WTC11 (cell line): ENCODE results near the gene KIF6.
"Not testable (repeated sequence)": the region's sequence is repeated elsewhere in the genome, so short reads cannot be mapped to it uniquely, and the experiment has no call there.

Experiments used
- CREM ChIP-seq: sonication (generic); formaldehyde crosslinking; IDR thresholded peaks from 2 replicates; pipeline ENCODE4 v1.8.1; 2022; ENCODE audit warnings: mild to moderate bottlenecking, missing genetic modification reagents, moderate library complexity
- ETV6 ChIP-seq: sonication (generic); formaldehyde crosslinking; IDR thresholded peaks from 2 replicates; pipeline ENCODE4 v1.8.1; 2022; ENCODE audit warnings: mild to moderate bottlenecking, missing genetic modification reagents
- IRF2 ChIP-seq: sonication (generic); formaldehyde crosslinking; IDR thresholded peaks from 2 replicates; pipeline ENCODE4 v1.8.0; 2022; ENCODE audit warnings: low read depth, missing genetic modification reagents, borderline replicate concordance
- NFYB ChIP-seq: sonication (generic); formaldehyde crosslinking; conservative IDR thresholded peaks from 2 replicates; pipeline ENCODE4 v1.8.0; 2022; ENCODE audit warnings: low read depth, missing genetic modification reagents
- TEAD4 ChIP-seq: sonication (generic); formaldehyde crosslinking; IDR thresholded peaks from 2 replicates; pipeline ENCODE4 v1.8.0; 2022; ENCODE audit warnings: mild to moderate bottlenecking, missing genetic modification reagents
- ZNF232 ChIP-seq: sonication (generic); formaldehyde crosslinking; IDR thresholded peaks from 2 replicates; pipeline ENCODE4 v1.8.0; 2022; ENCODE audit warnings: mild to moderate bottlenecking, missing genetic modification reagents
- TF ChIP-seq, protein P1 (sequence below): fragments of 200-600 bp; IDR thresholded peaks from 2 replicates; pipeline ENCODE4 v1.8.0; 2022; ENCODE audit warnings: antibody characterized with exemption
- TF ChIP-seq, protein P2 (sequence below): sonication (generic); formaldehyde crosslinking; conservative IDR thresholded peaks from 2 replicates; pipeline ENCODE4 v1.8.1; 2022; ENCODE audit warnings: mild to moderate bottlenecking, missing genetic modification reagents
- TF ChIP-seq, protein P3 (sequence below): sonication (generic); formaldehyde crosslinking; IDR thresholded peaks from 2 replicates; pipeline ENCODE4 v1.8.1; 2022; ENCODE audit warnings: mild to moderate bottlenecking, missing genetic modification reagents, moderate library complexity, borderline replicate concordance
- TF ChIP-seq, protein P4 (sequence below): sonication (generic); formaldehyde crosslinking; IDR thresholded peaks from 2 replicates; pipeline ENCODE4 v1.8.1; 2022; ENCODE audit warnings: low read depth, mild to moderate bottlenecking, moderate library complexity, missing genetic modification reagents, borderline replicate concordance
- TF ChIP-seq, protein P5 (sequence below): sonication (generic); formaldehyde crosslinking; IDR thresholded peaks from 2 replicates; pipeline ENCODE4 v1.8.0; 2023; ENCODE audit warnings: mild to moderate bottlenecking, missing genetic modification reagents

DNA sequence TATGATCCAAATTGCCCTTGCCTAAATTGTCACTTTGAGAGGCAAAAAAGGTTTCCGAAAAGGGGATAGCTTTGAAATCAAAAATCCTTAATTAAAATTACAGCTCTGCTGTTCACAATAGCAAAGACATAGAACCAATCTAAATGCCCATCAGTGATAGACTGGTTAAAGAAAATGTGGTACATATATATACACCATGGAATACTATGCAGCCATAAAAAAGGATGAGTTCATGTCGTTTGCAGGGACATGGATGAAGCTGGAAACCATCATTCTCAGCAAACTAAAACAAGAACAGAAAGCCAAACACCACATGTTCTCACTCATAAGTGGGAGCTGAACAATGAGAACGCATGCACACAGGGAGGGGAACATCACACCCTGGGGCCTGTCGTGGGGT, 1.9 kb downstream of the KIF6 start:
- TF ChIP-seq, protein P1, sequence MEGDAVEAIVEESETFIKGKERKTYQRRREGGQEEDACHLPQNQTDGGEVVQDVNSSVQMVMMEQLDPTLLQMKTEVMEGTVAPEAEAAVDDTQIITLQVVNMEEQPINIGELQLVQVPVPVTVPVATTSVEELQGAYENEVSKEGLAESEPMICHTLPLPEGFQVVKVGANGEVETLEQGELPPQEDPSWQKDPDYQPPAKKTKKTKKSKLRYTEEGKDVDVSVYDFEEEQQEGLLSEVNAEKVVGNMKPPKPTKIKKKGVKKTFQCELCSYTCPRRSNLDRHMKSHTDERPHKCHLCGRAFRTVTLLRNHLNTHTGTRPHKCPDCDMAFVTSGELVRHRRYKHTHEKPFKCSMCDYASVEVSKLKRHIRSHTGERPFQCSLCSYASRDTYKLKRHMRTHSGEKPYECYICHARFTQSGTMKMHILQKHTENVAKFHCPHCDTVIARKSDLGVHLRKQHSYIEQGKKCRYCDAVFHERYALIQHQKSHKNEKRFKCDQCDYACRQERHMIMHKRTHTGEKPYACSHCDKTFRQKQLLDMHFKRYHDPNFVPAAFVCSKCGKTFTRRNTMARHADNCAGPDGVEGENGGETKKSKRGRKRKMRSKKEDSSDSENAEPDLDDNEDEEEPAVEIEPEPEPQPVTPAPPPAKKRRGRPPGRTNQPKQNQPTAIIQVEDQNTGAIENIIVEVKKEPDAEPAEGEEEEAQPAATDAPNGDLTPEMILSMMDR = not testable (repeated sequence)
- TF ChIP-seq, protein P2, sequence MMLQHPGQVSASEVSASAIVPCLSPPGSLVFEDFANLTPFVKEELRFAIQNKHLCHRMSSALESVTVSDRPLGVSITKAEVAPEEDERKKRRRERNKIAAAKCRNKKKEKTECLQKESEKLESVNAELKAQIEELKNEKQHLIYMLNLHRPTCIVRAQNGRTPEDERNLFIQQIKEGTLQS (CRISPR knock-in tag) = not testable (repeated sequence)
- TF ChIP-seq IRF2 (CRISPR knock-in tag); NFYB; TEAD4 (CRISPR knock-in tag); CREM (CRISPR knock-in tag); ETV6 (CRISPR knock-in tag); ZNF232 (CRISPR knock-in tag): not testable (repeated sequence)
- TF ChIP-seq, protein P3, sequence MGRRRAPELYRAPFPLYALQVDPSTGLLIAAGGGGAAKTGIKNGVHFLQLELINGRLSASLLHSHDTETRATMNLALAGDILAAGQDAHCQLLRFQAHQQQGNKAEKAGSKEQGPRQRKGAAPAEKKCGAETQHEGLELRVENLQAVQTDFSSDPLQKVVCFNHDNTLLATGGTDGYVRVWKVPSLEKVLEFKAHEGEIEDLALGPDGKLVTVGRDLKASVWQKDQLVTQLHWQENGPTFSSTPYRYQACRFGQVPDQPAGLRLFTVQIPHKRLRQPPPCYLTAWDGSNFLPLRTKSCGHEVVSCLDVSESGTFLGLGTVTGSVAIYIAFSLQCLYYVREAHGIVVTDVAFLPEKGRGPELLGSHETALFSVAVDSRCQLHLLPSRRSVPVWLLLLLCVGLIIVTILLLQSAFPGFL (CRISPR knock-in tag) = not testable (repeated sequence)
- TF ChIP-seq, protein P4, sequence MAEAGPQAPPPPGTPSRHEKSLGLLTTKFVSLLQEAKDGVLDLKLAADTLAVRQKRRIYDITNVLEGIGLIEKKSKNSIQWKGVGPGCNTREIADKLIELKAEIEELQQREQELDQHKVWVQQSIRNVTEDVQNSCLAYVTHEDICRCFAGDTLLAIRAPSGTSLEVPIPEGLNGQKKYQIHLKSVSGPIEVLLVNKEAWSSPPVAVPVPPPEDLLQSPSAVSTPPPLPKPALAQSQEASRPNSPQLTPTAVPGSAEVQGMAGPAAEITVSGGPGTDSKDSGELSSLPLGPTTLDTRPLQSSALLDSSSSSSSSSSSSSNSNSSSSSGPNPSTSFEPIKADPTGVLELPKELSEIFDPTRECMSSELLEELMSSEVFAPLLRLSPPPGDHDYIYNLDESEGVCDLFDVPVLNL (CRISPR knock-in tag) = not testable (repeated sequence)
- TF ChIP-seq, protein P5, sequence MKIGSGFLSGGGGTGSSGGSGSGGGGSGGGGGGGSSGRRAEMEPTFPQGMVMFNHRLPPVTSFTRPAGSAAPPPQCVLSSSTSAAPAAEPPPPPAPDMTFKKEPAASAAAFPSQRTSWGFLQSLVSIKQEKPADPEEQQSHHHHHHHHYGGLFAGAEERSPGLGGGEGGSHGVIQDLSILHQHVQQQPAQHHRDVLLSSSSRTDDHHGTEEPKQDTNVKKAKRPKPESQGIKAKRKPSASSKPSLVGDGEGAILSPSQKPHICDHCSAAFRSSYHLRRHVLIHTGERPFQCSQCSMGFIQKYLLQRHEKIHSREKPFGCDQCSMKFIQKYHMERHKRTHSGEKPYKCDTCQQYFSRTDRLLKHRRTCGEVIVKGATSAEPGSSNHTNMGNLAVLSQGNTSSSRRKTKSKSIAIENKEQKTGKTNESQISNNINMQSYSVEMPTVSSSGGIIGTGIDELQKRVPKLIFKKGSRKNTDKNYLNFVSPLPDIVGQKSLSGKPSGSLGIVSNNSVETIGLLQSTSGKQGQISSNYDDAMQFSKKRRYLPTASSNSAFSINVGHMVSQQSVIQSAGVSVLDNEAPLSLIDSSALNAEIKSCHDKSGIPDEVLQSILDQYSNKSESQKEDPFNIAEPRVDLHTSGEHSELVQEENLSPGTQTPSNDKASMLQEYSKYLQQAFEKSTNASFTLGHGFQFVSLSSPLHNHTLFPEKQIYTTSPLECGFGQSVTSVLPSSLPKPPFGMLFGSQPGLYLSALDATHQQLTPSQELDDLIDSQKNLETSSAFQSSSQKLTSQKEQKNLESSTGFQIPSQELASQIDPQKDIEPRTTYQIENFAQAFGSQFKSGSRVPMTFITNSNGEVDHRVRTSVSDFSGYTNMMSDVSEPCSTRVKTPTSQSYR = not testable (repeated sequence)
